GM19324 (cell line): ENCODE results near the gene RAB43.
"Not testable (repeated sequence)": the region's sequence is repeated elsewhere in the genome, so short reads cannot be mapped to it uniquely, and the experiment has no call there.

Experiments
- ATAC-seq: cut with Tn5 transposase; IDR thresholded peaks from one replicate; pipeline ENCODE4 v1.9.1; 2021; ENCODE audit warnings: mild to moderate bottlenecking, moderate library complexity; ENCODE audit not compliant: unreplicated experiment, low FRiP score

The RAB43 gene

GRCh38 chr3:129100274-129100673 lies 21.3 kb downstream of the RAB43 start:
- ATAC-seq = no peak

GRCh38 chr3:129095285-129095684 lies 26.3 kb downstream of the RAB43 start:
- no peak for ATAC-seq

GRCh38 chr3:129088312-129088711 lies 33.3 kb downstream of the RAB43 start:
- ATAC-seq = not testable (repeated sequence)

GRCh38 chr3:129087904-129088303 lies 33.7 kb downstream of the RAB43 start:
- ATAC-seq = not testable (repeated sequence)

GRCh38 chr3:129087138-129087702 lies 34.4 kb downstream of the RAB43 start:
- ATAC-seq = no peak

GRCh38 chr3:129085818-129086217 lies 35.8 kb downstream of the RAB43 start:
- ATAC-seq = no peak

- ATAC-seq = no peak
These were observed 36.4 kb downstream of the RAB43 start for GRCh38 chr3:129085165-129085715.

- no peak for ATAC-seq
These were observed 37.1 kb downstream of the RAB43 start for GRCh38 chr3:129084501-129084900.

GRCh38 chr3:129082026-129082425 lies 39.6 kb downstream of the RAB43 start:
- no peak for ATAC-seq

GRCh38 chr3:129081503-129081902 lies 40.1 kb downstream of the RAB43 start:
- ATAC-seq = no peak

GRCh38 chr3:129078510-129078909 lies 43.1 kb downstream of the RAB43 start:
- ATAC-seq = no peak

GRCh38 chr3:129077222-129077621 lies 44.4 kb downstream of the RAB43 start:
- no peak for ATAC-seq

GRCh38 chr3:129070086-129070885 lies 51.3 kb downstream of the RAB43 start:
- ATAC-seq = no peak

GRCh38 chr3:129069313-129070085 lies 52.1 kb downstream of the RAB43 start:
- ATAC-seq = not testable (repeated sequence)

GRCh38 chr3:129068291-129068886 lies 53.2 kb downstream of the RAB43 start:
- ATAC-seq = no peak

- ATAC-seq = not testable (repeated sequence)
These were observed 53.9 kb downstream of the RAB43 start for GRCh38 chr3:129067719-129068118.

GRCh38 chr3:129065720-129066073 lies 55.9 kb downstream of the RAB43 start:
- ATAC-seq = no peak

- no peak for ATAC-seq
These were observed 56.4 kb downstream of the RAB43 start for GRCh38 chr3:129065016-129065719.

- no peak for ATAC-seq
These were observed 57.6 kb downstream of the RAB43 start for GRCh38 chr3:129063841-129064482.
